OCI-LY7 (cell line): Measurements from ENCODE around the gene CCNA1. TPM values are rescaled to one million over a fixed set of nuclear protein-coding genes. Genes with fewer than 3 reads are reported as not detected.

Source experiments
- BruUV-seq: library from RNA; stranded (reverse); fragments of 400-500 nt; replicated peaks from 2 replicates; lab custom pipeline; 2021; lab: Mats Ljungman, UMichigan
- CTCF ChIA-PET: fragments of 300-600 bp; sonication (Branson Sonifier 250); formaldehyde crosslinking; loops from one replicate; lab custom pipeline; 2022; ENCODE audit warnings: antibody characterized with exemption; ENCODE audit not compliant: unreplicated experiment; lab: Charles Lee
- POLR2A ChIA-PET: fragments of 300-600 bp; sonication (Branson Sonifier 250); formaldehyde crosslinking; loops from one replicate; lab custom pipeline; 2022; ENCODE audit warnings: antibody characterized with exemption; lab: Charles Lee
- DNase-seq: peaks from one replicate; pipeline ENCODE4 v3.0.0-alpha.2; 2015; ENCODE audit warnings: low spot score
- H2AFZ ChIP-seq: fragments of 200-600 bp; sonication (generic), shearing (Covaris generic); 2 replicates; pipeline ENCODE4 v1.6.1; 2014; ENCODE audit warnings: mild to moderate bottlenecking, antibody characterized with exemption, low read length, moderate library complexity
- H3K27ac ChIP-seq: fragments of 200-600 bp; sonication (generic); 2 replicates; pipeline ENCODE4 v1.5.1; 2014; ENCODE audit warnings: mixed run types, low read depth, mild to moderate bottlenecking, moderate library complexity, low read length, inconsistent platforms; ENCODE audit not compliant: poor library complexity, severe bottlenecking
- H3K36me3 ChIP-seq: fragments of 200-600 bp; sonication (generic); 2 replicates; pipeline ENCODE4 v1.6.1; 2014; ENCODE audit warnings: mild to moderate bottlenecking, antibody characterized with exemption, low read length, moderate library complexity, mixed read lengths; ENCODE audit not compliant: insufficient read depth
- H3K4me1 ChIP-seq: fragments of 200-600 bp; sonication (generic); 2 replicates; pipeline ENCODE4 v1.5.1; 2014; ENCODE audit warnings: mild to moderate bottlenecking, low read length; ENCODE audit not compliant: insufficient read depth, poor library complexity, severe bottlenecking
- H3K4me2 ChIP-seq: fragments of 200-600 bp; sonication (generic); 2 replicates; pipeline ENCODE4 v1.6.1; 2014; ENCODE audit warnings: mild to moderate bottlenecking, low read length
- H3K4me3 ChIP-seq: fragments of 200-600 bp; sonication (generic); 2 replicates; pipeline ENCODE4 v1.5.1; 2014; ENCODE audit warnings: mild to moderate bottlenecking, low read depth, low read length; ENCODE audit not compliant: poor library complexity, severe bottlenecking
- H3K79me2 ChIP-seq: fragments of 200-600 bp; sonication (generic); 2 replicates; pipeline ENCODE4 v1.6.1; 2016; ENCODE audit warnings: low read depth, mild to moderate bottlenecking, low read length, moderate library complexity, mixed read lengths; ENCODE audit not compliant: insufficient read depth
- H3K9me2 ChIP-seq: fragments of 200-600 bp; sonication (generic); 2 replicates; pipeline ENCODE4 v1.6.1; 2016; ENCODE audit warnings: mild to moderate bottlenecking, low read length, mixed read lengths; ENCODE audit not compliant: insufficient read depth
- H3K9me3 ChIP-seq: fragments of 200-600 bp; sonication (generic); 2 replicates; pipeline ENCODE4 v1.6.1; 2014; ENCODE audit warnings: mild to moderate bottlenecking, mixed run types, low read length, mixed read lengths
- H4K20me1 ChIP-seq: fragments of 200-600 bp; sonication (generic); 2 replicates; pipeline ENCODE4 v1.6.1; 2014; ENCODE audit warnings: mild to moderate bottlenecking, antibody characterized with exemption, low read length, moderate library complexity, mixed read lengths; ENCODE audit not compliant: insufficient read depth
- CTCF ChIP-seq: fragments of 200-600 bp; sonication (generic); conservative IDR thresholded peaks from 2 replicates; pipeline ENCODE4 v1.5.1; 2014; ENCODE audit warnings: mild to moderate bottlenecking, antibody characterized with exemption, low read length, moderate library complexity, mixed read lengths
- EZH2phosphoT487 ChIP-seq: fragments of 200-600 bp; sonication (generic); IDR thresholded peaks from 2 replicates; pipeline ENCODE4 v1.6.1; 2018; ENCODE audit warnings: low read depth, borderline replicate concordance, mild to moderate bottlenecking, mixed run types, antibody characterized with exemption, low read length, moderate library complexity, mixed read lengths
- intact Hi-C: fragments of 100-400 bp; cut with micrococcal nuclease; formaldehyde crosslinking; loops from one replicate; pipeline ENCODE4 v1.10.0; 2022; ENCODE audit not compliant: unreplicated experiment
- total RNA-seq, 2 experiments: library from RNA; depleted of rRNA in 1 of 2; stranded (reverse); fragments of >200 nt in 1 of 2; shearing (Covaris generic) in 1 of 2; gene quantifications; 2 replicates each; pipeline ENCODE4 v1.2.3, GENCODE V29; 2014 to 2022

CCNA1 gene
- total RNA-seq, 2 experiments from 2014 or later = not detected

- Histone ChIP-seq H4K20me1 (no peaks in the 10 kb centered on the region), H3K4me2 (no peak overlapping the region), H2AFZ (no peak overlapping the region), H3K4me1 (no peaks in the 10 kb centered on the region), H3K79me2 (no peaks in the 10 kb centered on the region), H3K4me3 (no peak overlapping the region), H3K27ac (no peak overlapping the region), H3K9me3 (no peaks in the 10 kb centered on the region), H3K36me3 (no peaks in the 10 kb centered on the region), H3K9me2 (no peaks in the 10 kb centered on the region)
- ChIA-PET CTCF (no interaction called here), POLR2A (no interaction called here)
- TF ChIP-seq EZH2phosphoT487 (no peak), CTCF (no peak)
- no peak for DNase-seq
- intact Hi-C loops = no loop called here
- no TSS peak for BruUV-seq
Observed at GRCh38 chr13:36445891-36446351, 13.6 kb downstream of the CCNA1 start.

- no peak for DNase-seq
- H3K9me2 ChIP-seq = no peaks in the 10 kb centered on the region
- H3K27ac ChIP-seq = no peak overlapping the region
- POLR2A ChIA-PET = no interaction called here
- intact Hi-C loops = no loop called here
- CTCF ChIA-PET = no interaction called here
- no peaks in the 10 kb centered on the region for H3K79me2 ChIP-seq
- TF ChIP-seq EZH2phosphoT487 = no peak
- no peak for TF ChIP-seq CTCF
- no TSS peak for BruUV-seq
- no peak overlapping the region for H2AFZ ChIP-seq
- no peaks in the 10 kb centered on the region for H4K20me1 ChIP-seq
- H3K4me1 ChIP-seq = no peaks in the 10 kb centered on the region
- H3K36me3 ChIP-seq = no peaks in the 10 kb centered on the region
- no peaks in the 10 kb centered on the region for H3K9me3 ChIP-seq
- no peak overlapping the region for H3K4me2 ChIP-seq
- H3K4me3 ChIP-seq = no peak overlapping the region
Observed at GRCh38 chr13:36447501-36447900, 15.2 kb downstream of the CCNA1 start.

GRCh38 chr13:36450534-36450933 lies 18.2 kb downstream of the CCNA1 start:
- Histone ChIP-seq H3K9me2 (no peaks in the 10 kb centered on the region), H2AFZ (no peak overlapping the region), H3K79me2 (no peaks in the 10 kb centered on the region), H3K36me3 (no peaks in the 10 kb centered on the region), H3K4me2 (no peak overlapping the region), H3K4me1 (no peaks in the 10 kb centered on the region), H3K27ac (no peak overlapping the region), H4K20me1 (no peaks in the 10 kb centered on the region), H3K4me3 (no peak overlapping the region), H3K9me3 (no peaks in the 10 kb centered on the region)
- POLR2A ChIA-PET = no interaction called here
- CTCF ChIA-PET = no interaction called here
- BruUV-seq = no TSS peak
- TF ChIP-seq CTCF (no peak), EZH2phosphoT487 (no peak)
- no peak for DNase-seq
- intact Hi-C loops = no loop called here
